Measurements from ENCODE around the gene CCDC170.

Gene CCDC170

DNA sequence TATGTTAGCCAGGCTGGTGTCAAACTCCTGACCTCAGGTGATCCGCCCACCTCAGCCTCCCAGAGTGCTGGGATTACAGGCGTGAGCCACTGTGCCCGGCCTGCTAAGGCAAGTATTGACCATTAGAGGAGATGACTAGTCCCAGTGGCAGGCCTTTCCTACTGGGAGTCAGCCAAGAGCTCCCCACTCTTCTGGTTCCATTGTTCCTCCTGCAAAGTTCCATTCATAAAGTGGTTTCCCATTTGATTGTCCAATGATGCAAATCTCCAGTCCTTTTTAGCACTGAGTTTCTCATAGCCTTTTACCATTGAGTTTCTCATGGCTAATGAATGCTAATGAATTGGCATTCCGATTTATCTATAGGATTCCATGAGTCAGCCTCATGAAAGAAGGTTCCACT is 165.4 kb downstream of the CCDC170 start:
- no peak for DNase-seq

- DNase-seq = no peak
Measured at GRCh38 chr6:151661509-151661908, 167.7 kb downstream of the CCDC170 start.

GRCh38 chr6:151661928-151662327 is 168.1 kb downstream of the CCDC170 start:
- no peak for DNase-seq

DNA sequence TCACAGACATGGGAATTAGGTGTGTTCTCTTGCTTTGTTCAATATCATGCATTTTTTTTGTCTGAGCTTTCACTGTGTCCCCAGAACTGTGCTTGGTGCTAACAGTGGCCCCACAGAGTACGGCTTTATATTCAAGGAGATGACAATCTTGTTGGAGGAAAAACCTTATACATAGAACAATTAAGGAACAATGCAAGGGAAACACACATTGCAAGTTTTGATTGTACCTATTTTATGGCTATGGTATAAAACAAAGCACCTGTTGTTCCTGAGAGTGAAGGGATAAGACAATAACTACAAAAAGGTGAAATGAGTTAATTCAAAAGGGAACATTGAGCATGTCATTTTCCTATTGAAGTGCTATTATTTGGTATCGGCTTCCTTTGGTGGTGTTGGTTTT is 169.7 kb downstream of the CCDC170 start:
- no peak for DNase-seq

- DNase-seq = no peak
Measured at GRCh38 chr6:151664390-151664789, 170.6 kb downstream of the CCDC170 start.

DNA sequence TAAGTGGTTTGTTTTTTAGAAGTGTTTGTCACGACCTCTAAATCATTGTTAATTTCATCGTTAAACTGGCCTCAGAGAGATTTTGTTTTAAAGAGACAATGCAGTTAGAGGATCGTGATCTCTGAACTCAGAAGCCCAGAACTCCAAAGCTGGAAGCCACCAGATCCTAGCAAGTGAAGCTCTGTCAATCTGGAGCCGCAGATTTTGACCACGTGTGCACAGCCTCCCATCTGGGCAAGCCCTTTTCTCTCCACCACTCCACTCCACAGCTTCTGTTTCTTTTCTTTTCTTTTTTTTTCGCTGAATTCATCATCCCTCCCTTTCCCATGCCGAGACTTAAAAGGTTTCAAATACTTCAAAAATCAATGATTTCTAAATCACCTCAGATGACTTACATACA is 171.5 kb downstream of the CCDC170 start:
- no peak for DNase-seq

- DNase-seq = no peak
Measured at GRCh38 chr6:151666526-151666925, 172.7 kb downstream of the CCDC170 start.

- no peak for DNase-seq
Measured at GRCh38 chr6:151669208-151669560, 175.4 kb downstream of the CCDC170 start.

GRCh38 chr6:151670116-151670515 is 176.3 kb downstream of the CCDC170 start:
- no peak for DNase-seq

Data from activated gamma-delta T cell (primary cell).